OCI-LY7 (cell line): ENCODE data around the gene FOXR1. TPM values are rescaled to one million over a fixed set of nuclear protein-coding genes. Genes with fewer than 3 reads are reported as not detected.

Experiments used
- BruUV-seq: library from RNA; stranded (reverse); fragments of 400-500 nt; replicated peaks from 2 replicates; lab custom pipeline; 2021; lab: Mats Ljungman, UMichigan
- CTCF ChIA-PET: fragments of 300-600 bp; sonication (Branson Sonifier 250); formaldehyde crosslinking; loops from one replicate; lab custom pipeline; 2022; ENCODE audit warnings: antibody characterized with exemption; ENCODE audit not compliant: unreplicated experiment; lab: Charles Lee
- POLR2A ChIA-PET: fragments of 300-600 bp; sonication (Branson Sonifier 250); formaldehyde crosslinking; loops from one replicate; lab custom pipeline; 2022; ENCODE audit warnings: antibody characterized with exemption; lab: Charles Lee
- DNase-seq: peaks from one replicate; pipeline ENCODE4 v3.0.0-alpha.2; 2015; ENCODE audit warnings: low spot score
- H2AFZ ChIP-seq: fragments of 200-600 bp; sonication (generic), shearing (Covaris generic); 2 replicates; pipeline ENCODE4 v1.6.1; 2014; ENCODE audit warnings: mild to moderate bottlenecking, antibody characterized with exemption, low read length, moderate library complexity
- H3K27ac ChIP-seq: fragments of 200-600 bp; sonication (generic); 2 replicates; pipeline ENCODE4 v1.5.1; 2014; ENCODE audit warnings: mixed run types, low read depth, mild to moderate bottlenecking, moderate library complexity, low read length, inconsistent platforms; ENCODE audit not compliant: poor library complexity, severe bottlenecking
- H3K36me3 ChIP-seq: fragments of 200-600 bp; sonication (generic); 2 replicates; pipeline ENCODE4 v1.6.1; 2014; ENCODE audit warnings: mild to moderate bottlenecking, antibody characterized with exemption, low read length, moderate library complexity, mixed read lengths; ENCODE audit not compliant: insufficient read depth
- H3K4me1 ChIP-seq: fragments of 200-600 bp; sonication (generic); 2 replicates; pipeline ENCODE4 v1.5.1; 2014; ENCODE audit warnings: mild to moderate bottlenecking, low read length; ENCODE audit not compliant: insufficient read depth, poor library complexity, severe bottlenecking
- H3K4me2 ChIP-seq: fragments of 200-600 bp; sonication (generic); 2 replicates; pipeline ENCODE4 v1.6.1; 2014; ENCODE audit warnings: mild to moderate bottlenecking, low read length
- H3K4me3 ChIP-seq: fragments of 200-600 bp; sonication (generic); 2 replicates; pipeline ENCODE4 v1.5.1; 2014; ENCODE audit warnings: mild to moderate bottlenecking, low read depth, low read length; ENCODE audit not compliant: poor library complexity, severe bottlenecking
- H3K79me2 ChIP-seq: fragments of 200-600 bp; sonication (generic); 2 replicates; pipeline ENCODE4 v1.6.1; 2016; ENCODE audit warnings: low read depth, mild to moderate bottlenecking, low read length, moderate library complexity, mixed read lengths; ENCODE audit not compliant: insufficient read depth
- H3K9me2 ChIP-seq: fragments of 200-600 bp; sonication (generic); 2 replicates; pipeline ENCODE4 v1.6.1; 2016; ENCODE audit warnings: mild to moderate bottlenecking, low read length, mixed read lengths; ENCODE audit not compliant: insufficient read depth
- H3K9me3 ChIP-seq: fragments of 200-600 bp; sonication (generic); 2 replicates; pipeline ENCODE4 v1.6.1; 2014; ENCODE audit warnings: mild to moderate bottlenecking, mixed run types, low read length, mixed read lengths
- H4K20me1 ChIP-seq: fragments of 200-600 bp; sonication (generic); 2 replicates; pipeline ENCODE4 v1.6.1; 2014; ENCODE audit warnings: mild to moderate bottlenecking, antibody characterized with exemption, low read length, moderate library complexity, mixed read lengths; ENCODE audit not compliant: insufficient read depth
- EZH2phosphoT487 ChIP-seq: fragments of 200-600 bp; sonication (generic); IDR thresholded peaks from 2 replicates; pipeline ENCODE4 v1.6.1; 2018; ENCODE audit warnings: low read depth, borderline replicate concordance, mild to moderate bottlenecking, mixed run types, antibody characterized with exemption, low read length, moderate library complexity, mixed read lengths
- intact Hi-C: fragments of 100-400 bp; cut with micrococcal nuclease; formaldehyde crosslinking; loops from one replicate; pipeline ENCODE4 v1.10.0; 2022; ENCODE audit not compliant: unreplicated experiment
- total RNA-seq, 2 experiments: library from RNA; depleted of rRNA in 1 of 2; stranded (reverse); fragments of >200 nt in 1 of 2; shearing (Covaris generic) in 1 of 2; gene quantifications; 2 replicates each; pipeline ENCODE4 v1.2.3, GENCODE V29; 2014 to 2022
- TF ChIP-seq, protein P1 (sequence below): fragments of 200-600 bp; sonication (generic); conservative IDR thresholded peaks from 2 replicates; pipeline ENCODE4 v1.5.1; 2014; ENCODE audit warnings: mild to moderate bottlenecking, antibody characterized with exemption, low read length, moderate library complexity, mixed read lengths

Gene FOXR1
- total RNA-seq, 2 experiments from 2014 or later: not detected

- Histone ChIP-seq H2AFZ (peak overlapping the region; percentile 48; the same call in 1 of the 2 replicates), H4K20me1 (no peaks in the 10 kb centered on the region), H3K9me3 (no peaks in the 10 kb centered on the region), H3K4me3 (peak overlapping the region; percentile 71), H3K4me2 (peak overlapping the region; percentile 87), H3K4me1 (peaks cover 34% of the 10 kb centered on the region), H3K27ac (peak overlapping the region; percentile 76), H3K9me2 (no peaks in the 10 kb centered on the region), H3K36me3 (no peaks in the 10 kb centered on the region), H3K79me2 (peaks cover 7% of the 10 kb centered on the region; the same call in 1 of the 2 replicates)
- no TSS peak for BruUV-seq
- CTCF ChIA-PET: interaction anchor here (0.5 to 3.2 kb wide), 7 partner anchors 13 to 44 kb away, joined by 3 to 31 read pairs (median 8); no protein-coding TSS in a partner anchor
- POLR2A ChIA-PET: interaction anchor here (0.8 to 2.3 kb wide), 5 partner anchors 11 to 301 kb away, joined by 3 to 13 read pairs (median 4); no protein-coding TSS in a partner anchor
- TF ChIP-seq, protein P1, sequence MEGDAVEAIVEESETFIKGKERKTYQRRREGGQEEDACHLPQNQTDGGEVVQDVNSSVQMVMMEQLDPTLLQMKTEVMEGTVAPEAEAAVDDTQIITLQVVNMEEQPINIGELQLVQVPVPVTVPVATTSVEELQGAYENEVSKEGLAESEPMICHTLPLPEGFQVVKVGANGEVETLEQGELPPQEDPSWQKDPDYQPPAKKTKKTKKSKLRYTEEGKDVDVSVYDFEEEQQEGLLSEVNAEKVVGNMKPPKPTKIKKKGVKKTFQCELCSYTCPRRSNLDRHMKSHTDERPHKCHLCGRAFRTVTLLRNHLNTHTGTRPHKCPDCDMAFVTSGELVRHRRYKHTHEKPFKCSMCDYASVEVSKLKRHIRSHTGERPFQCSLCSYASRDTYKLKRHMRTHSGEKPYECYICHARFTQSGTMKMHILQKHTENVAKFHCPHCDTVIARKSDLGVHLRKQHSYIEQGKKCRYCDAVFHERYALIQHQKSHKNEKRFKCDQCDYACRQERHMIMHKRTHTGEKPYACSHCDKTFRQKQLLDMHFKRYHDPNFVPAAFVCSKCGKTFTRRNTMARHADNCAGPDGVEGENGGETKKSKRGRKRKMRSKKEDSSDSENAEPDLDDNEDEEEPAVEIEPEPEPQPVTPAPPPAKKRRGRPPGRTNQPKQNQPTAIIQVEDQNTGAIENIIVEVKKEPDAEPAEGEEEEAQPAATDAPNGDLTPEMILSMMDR: no peak
- TF ChIP-seq EZH2phosphoT487: no peak
- intact Hi-C loops: loop anchor here (1.0 to 2.0 kb wide), 5 partner anchors 22 to 239 kb away; partner anchors contain the start of gene UPK2
- DNase-seq: peak; percentile 84
Observed at GRCh38 chr11:118929501-118930093, 42.0 kb upstream of the FOXR1 start.

GRCh38 chr11:118930094-118930712 is 41.4 kb upstream of the FOXR1 start:
- peak overlapping the region; percentile 76 for H3K27ac ChIP-seq
- ChIA-PET POLR2A (interaction anchor here (0.6 to 2.3 kb wide), 8 partner anchors 10 to 1213 kb away, joined by 3 to 13 read pairs (median 3); no protein-coding TSS in a partner anchor), CTCF (interaction anchor here (0.5 to 3.2 kb wide), 8 partner anchors 9 to 44 kb away, joined by 3 to 31 read pairs (median 6); no protein-coding TSS in a partner anchor)
- peak overlapping the region; percentile 87 for H3K4me2 ChIP-seq
- H3K79me2 ChIP-seq: peaks cover under 1% of the 10 kb centered on the region; the same call in 1 of the 2 replicates
- H3K9me2 ChIP-seq: no peaks in the 10 kb centered on the region
- H3K36me3 ChIP-seq: no peaks in the 10 kb centered on the region
- intact Hi-C loops: loop anchor here (1.0 kb wide), 3 partner anchors 23 to 240 kb away; partner anchors contain the start of gene UPK2
- peaks cover 39% of the 10 kb centered on the region for H3K4me1 ChIP-seq
- peak overlapping the region; percentile 71 for H3K4me3 ChIP-seq
- no TSS peak for BruUV-seq
- H2AFZ ChIP-seq: peak overlapping the region; percentile 48; the same call in 1 of the 2 replicates
- H4K20me1 ChIP-seq: no peaks in the 10 kb centered on the region
- no peaks in the 10 kb centered on the region for H3K9me3 ChIP-seq
- peak; percentile 89 for DNase-seq
- TF ChIP-seq, protein P1: peak; percentile 96
- TF ChIP-seq EZH2phosphoT487: no peak
